PC-9 (cell line): Measurements from ENCODE around the gene NPTXR.

ENCODE experiments used
- CTCF ChIP-seq: fragments of 200-600 bp; sonication (generic); conservative IDR thresholded peaks from 2 replicates; pipeline ENCODE4 v1.6.1; 2017; ENCODE audit warnings: mixed run types, antibody characterized with exemption, mild to moderate bottlenecking, moderate library complexity
- EZH2 ChIP-seq: fragments of 200-600 bp; sonication (generic); IDR thresholded peaks from 2 replicates; pipeline ENCODE4 v1.8.0; 2017; ENCODE audit warnings: antibody characterized with exemption, low read depth

DNA sequence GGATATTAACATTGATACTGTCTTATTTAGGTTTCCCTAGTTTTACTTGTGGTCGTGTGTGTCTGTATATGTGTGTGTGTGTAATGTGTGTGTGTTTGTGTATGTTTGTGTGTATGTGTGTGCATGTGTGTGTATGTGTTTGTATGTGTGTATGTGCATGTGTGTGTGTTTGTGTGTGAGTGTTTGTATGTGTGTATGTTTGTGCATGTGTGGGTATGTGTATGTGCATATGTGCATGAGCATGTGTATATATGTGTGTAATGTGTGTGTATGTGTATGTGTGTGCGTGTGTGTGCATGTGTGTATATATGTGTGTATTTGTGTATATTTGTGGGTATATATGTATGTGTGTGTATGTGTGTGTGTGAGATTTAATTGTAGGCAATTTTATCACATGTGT is 32.6 kb downstream of the NPTXR start:
- TF ChIP-seq CTCF (no peak), EZH2 (no peak)
